22Rv1 (cell line): Measurements from ENCODE around the gene IL4R.

Experiments
- CTCF ChIP-seq: fragments of 450-650 bp; IDR thresholded peaks from 2 replicates; pipeline ENCODE4 v1.5.1; 2017; ENCODE audit warnings: mild to moderate bottlenecking
- ZFX ChIP-seq: fragments of 450-650 bp; IDR thresholded peaks from 2 replicates; pipeline ENCODE4 v1.6.1; 2017; ENCODE audit warnings: antibody characterized with exemption, borderline replicate concordance

- TF ChIP-seq CTCF: no peak
- no peak for TF ChIP-seq ZFX
These were observed 59.5 kb downstream of the IL4R start for GRCh38 chr16:27373312-27373711.
